ENCODE data around the gene TRIM9.
A peak's percentile ranks its signal among the peaks of the same experiment; 100 is the strongest.

TRIM9 gene

DNA sequence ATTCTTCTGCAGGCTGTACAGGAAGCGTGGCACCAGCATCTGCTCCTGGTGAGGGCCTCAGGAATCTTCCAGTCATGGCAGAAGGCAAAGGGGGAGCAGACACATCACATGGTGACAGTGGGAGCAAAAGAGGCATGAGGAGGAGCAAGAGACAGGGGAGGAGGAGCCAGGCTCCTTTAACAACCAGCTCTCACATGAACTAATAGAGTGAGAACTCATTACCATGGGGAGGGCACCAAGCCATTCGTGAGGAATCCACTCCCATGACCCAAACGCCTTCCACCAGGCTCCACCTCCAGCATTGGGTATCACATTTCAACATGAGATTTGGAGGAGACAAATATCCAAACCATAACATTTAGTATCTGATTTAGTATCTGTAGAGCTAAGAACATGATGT is 14.7 kb upstream of the TRIM9 start:
- DNase-seq = no peak
- Mint-ChIP-seq H3K9me3 (no peaks in the 10 kb centered on the region), H3K4me3 (no peak overlapping the region), H3K4me1 (ENCODE audit: low read depth in 2 of 2) (no peaks in the 10 kb centered on the region), H3K27me3 (peaks cover 27 to 47% of the 10 kb centered on the region in 2 donors), H3K27ac (no peak overlapping the region), H3K36me3 (ENCODE audit: insufficient read depth) (no peaks in the 10 kb centered on the region)
- no peak for ATAC-seq (replicated peaks)

- H3K36me3 Mint-ChIP-seq (ENCODE audit: insufficient read depth) = no peaks in the 10 kb centered on the region
- H3K27me3 Mint-ChIP-seq = peaks cover 27 to 55% of the 10 kb centered on the region in 2 donors
- H3K4me3 Mint-ChIP-seq = no peak overlapping the region
- no peak overlapping the region for H3K27ac Mint-ChIP-seq
- no peaks in the 10 kb centered on the region for H3K4me1 Mint-ChIP-seq (ENCODE audit: low read depth in 2 of 2)
- no peak for DNase-seq
- no peak for ATAC-seq (replicated peaks)
- H3K9me3 Mint-ChIP-seq = no peaks in the 10 kb centered on the region
These were observed 12.9 kb upstream of the TRIM9 start for GRCh38 chr14:51107801-51108200.

DNA sequence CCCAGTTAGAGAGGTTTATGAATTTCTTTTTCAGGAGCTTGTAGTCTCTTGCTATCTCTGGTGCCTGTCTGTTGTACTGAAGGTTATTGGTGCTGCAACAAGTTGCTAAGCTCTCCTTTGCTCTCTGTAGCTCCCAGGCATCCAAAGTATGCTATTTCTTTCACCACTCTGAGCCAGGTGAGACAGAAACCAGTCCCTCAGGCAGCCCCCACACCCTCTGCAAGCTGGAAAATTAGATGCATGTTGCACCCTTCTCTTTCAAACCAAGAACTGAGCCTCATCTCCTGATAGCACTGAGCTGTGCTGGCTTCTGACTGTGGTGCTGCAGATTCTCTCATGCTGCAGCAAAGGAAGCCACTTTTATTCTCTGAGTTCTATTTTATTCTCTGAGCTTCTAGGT is 9.6 kb upstream of the TRIM9 start:
- Mint-ChIP-seq H3K4me1 (ENCODE audit: low read depth in 2 of 2) (no peaks in the 10 kb centered on the region), H3K27me3 (peaks cover 27 to 48% of the 10 kb centered on the region in 2 donors), H3K27ac (no peak overlapping the region), H3K9me3 (no peaks in the 10 kb centered on the region), H3K4me3 (no peak overlapping the region), H3K36me3 (ENCODE audit: insufficient read depth) (no peaks in the 10 kb centered on the region)
- ATAC-seq (replicated peaks) (no peak), DNase-seq (no peak)

DNA sequence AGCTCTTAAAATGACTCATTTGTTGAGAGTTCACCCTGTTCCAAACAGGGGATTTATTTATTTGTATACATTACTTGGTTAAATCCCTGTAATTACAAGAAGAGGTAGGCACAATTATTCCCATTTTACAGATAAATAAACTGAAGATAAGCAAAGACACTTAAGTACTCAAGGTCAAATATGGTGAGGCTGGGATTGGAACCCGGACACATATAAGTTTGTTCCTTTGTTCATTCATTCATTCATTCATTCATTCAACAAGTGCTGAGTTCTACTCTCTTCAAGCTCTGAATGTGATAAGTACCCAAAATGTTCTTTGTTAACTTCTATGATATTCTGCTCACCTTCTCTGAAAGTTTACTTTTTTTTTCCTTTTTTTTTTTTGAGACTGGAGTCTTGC is 2.4 kb upstream of the TRIM9 start:
- Mint-ChIP-seq H3K36me3 (ENCODE audit: insufficient read depth) (peaks cover 8% of the 10 kb centered on the region), H3K4me3 (no peak overlapping the region), H3K9me3 (no peaks in the 10 kb centered on the region), H3K4me1 (ENCODE audit: low read depth in 2 of 2) (peaks cover 13 to 14% of the 10 kb centered on the region in 2 donors), H3K27ac (no peak overlapping the region), H3K27me3 (peaks cover 28 to 61% of the 10 kb centered on the region in 2 donors)
- no peak for DNase-seq
- no peak for ATAC-seq (replicated peaks)

GRCh38 chr14:51096870-51097269 is 2.0 kb upstream of the TRIM9 start:
- H3K4me1 Mint-ChIP-seq (ENCODE audit: low read depth in 2 of 2) = peaks cover 13 to 14% of the 10 kb centered on the region in 2 donors
- H3K27me3 Mint-ChIP-seq = peaks cover 28 to 61% of the 10 kb centered on the region in 2 donors
- H3K36me3 Mint-ChIP-seq (ENCODE audit: insufficient read depth) = peaks cover 8% of the 10 kb centered on the region
- ATAC-seq (replicated peaks) = no peak
- DNase-seq = no peak
- no peak overlapping the region for H3K4me3 Mint-ChIP-seq
- H3K27ac Mint-ChIP-seq = no peak overlapping the region
- no peaks in the 10 kb centered on the region for H3K9me3 Mint-ChIP-seq

- H3K27me3 Mint-ChIP-seq = peaks cover 26 to 55% of the 10 kb centered on the region in 2 donors
- H3K27ac Mint-ChIP-seq = no peak overlapping the region
- H3K36me3 Mint-ChIP-seq (ENCODE audit: insufficient read depth) = peaks cover 8% of the 10 kb centered on the region
- DNase-seq (no peak), ATAC-seq (replicated peaks) (no peak)
- peaks cover 13 to 14% of the 10 kb centered on the region in 2 donors for H3K4me1 Mint-ChIP-seq (ENCODE audit: low read depth in 2 of 2)
- H3K4me3 Mint-ChIP-seq = peak overlapping the region; percentile 89
- no peaks in the 10 kb centered on the region for H3K9me3 Mint-ChIP-seq
These were observed 1.2 kb upstream of the TRIM9 start for GRCh38 chr14:51095854-51096823.

GRCh38 chr14:51094282-51094821 is 553 bp downstream of the TRIM9 start:
- Mint-ChIP-seq H3K27ac (no peak overlapping the region), H3K36me3 (ENCODE audit: insufficient read depth) (peaks cover 8% of the 10 kb centered on the region), H3K4me3 (peak overlapping the region; percentile 89), H3K4me1 (ENCODE audit: low read depth in 2 of 2) (peaks cover 13 to 14% of the 10 kb centered on the region in 2 donors), H3K9me3 (no peaks in the 10 kb centered on the region), H3K27me3 (peaks cover 14 to 44% of the 10 kb centered on the region in 2 donors)
- ATAC-seq (replicated peaks) (no peak), DNase-seq (peak in 2 of 3 experiments; percentile 5 to 20)

DNA sequence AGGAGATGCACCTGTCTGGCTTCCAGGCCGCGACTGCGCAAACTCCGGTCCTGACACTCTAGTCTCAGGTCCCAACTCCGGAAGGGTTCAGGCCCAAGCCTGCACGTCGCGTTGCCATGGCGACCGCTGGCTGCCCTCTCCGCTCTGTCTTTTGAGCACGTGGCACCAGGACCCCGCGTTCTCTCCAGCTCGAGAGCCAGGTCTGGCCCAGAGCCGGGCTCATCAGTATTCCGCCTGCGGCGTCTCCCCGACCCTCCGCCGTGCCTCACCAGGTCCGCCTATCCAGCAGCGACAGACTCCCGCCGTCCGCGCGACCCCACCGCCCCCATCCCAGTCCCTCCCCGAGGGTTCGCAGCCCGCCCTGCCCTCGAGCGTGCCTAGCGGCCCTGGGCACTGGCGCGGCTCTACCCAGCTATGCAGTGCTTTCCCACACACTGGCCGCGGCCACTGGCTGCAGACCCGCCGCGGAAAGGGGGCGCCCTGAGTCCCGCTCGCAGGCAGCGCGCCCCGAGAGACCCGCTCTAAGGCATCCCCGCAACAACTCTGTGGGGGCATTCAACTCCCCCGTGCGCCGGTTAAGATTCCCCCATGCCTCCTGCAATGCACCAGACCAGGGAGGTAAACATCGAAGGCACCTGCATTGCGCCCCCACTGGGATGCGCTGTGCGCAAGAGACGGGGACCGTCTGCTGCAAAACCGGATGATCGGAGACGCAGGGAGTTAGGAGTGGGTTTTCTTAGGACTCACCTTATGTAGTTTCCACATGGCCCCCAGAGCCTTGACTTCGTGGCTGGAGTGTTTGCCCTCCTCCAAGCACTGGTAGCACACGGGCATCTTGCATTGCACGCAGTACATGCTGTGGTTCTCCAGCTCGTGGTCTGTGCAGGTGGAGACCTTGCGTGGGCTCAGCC is 1.3 kb downstream of the TRIM9 start:
- peak; percentile 5 to 38 (median 7) for DNase-seq
- H3K4me1 Mint-ChIP-seq (ENCODE audit: low read depth in 2 of 2) = peaks cover 13 to 14% of the 10 kb centered on the region in 2 donors
- peak; percentile 21 for ATAC-seq (replicated peaks)

DNA sequence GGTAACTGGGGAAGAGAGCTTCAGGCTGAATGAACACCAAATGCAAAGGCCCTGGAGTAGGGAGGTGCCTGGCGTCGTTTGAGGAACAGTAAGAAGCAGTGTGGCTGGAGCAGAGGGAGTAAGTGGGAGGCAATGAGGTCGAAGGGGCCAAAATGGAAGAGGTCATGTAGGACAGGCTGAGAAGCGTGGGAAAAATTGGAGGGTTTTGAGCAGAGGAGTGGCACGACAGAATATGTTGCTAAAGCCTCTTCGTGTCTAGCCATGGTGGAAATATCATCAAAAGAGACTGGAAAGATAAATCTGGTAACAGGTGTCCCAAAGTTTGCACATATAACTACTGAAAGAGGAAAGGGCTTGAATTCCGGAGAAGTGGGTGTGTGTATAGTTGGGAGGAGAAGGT is 1.9 kb downstream of the TRIM9 start:
- DNase-seq (no peak), ATAC-seq (replicated peaks) (no peak)
- Mint-ChIP-seq H3K4me3 (peak overlapping the region; percentile 3 to 48), H3K36me3 (ENCODE audit: insufficient read depth) (peaks cover 8% of the 10 kb centered on the region), H3K9me3 (no peaks in the 10 kb centered on the region), H3K4me1 (ENCODE audit: low read depth in 2 of 2) (peaks cover 13 to 14% of the 10 kb centered on the region in 2 donors), H3K27me3 (peaks cover 7 to 37% of the 10 kb centered on the region in 2 donors), H3K27ac (no peak overlapping the region)

More for the DNA sequence above, 1.3 kb downstream of the TRIM9 start:
- peak overlapping the region; percentile 89 for H3K4me3 Mint-ChIP-seq
- H3K36me3 Mint-ChIP-seq (ENCODE audit: insufficient read depth) = peaks cover 8% of the 10 kb centered on the region
- H3K27ac Mint-ChIP-seq = no peak overlapping the region
- H3K9me3 Mint-ChIP-seq = no peaks in the 10 kb centered on the region
- peaks cover 7 to 37% of the 10 kb centered on the region in 2 donors for H3K27me3 Mint-ChIP-seq

GRCh38 chr14:51089278-51089677 is 5.6 kb downstream of the TRIM9 start:
- no peaks in the 10 kb centered on the region for H3K9me3 Mint-ChIP-seq
- H3K27ac Mint-ChIP-seq = no peak overlapping the region
- no peaks in the 10 kb centered on the region for H3K36me3 Mint-ChIP-seq (ENCODE audit: insufficient read depth)
- peaks cover 14 to 30% of the 10 kb centered on the region in 2 donors for H3K27me3 Mint-ChIP-seq
- ATAC-seq (replicated peaks) (no peak), DNase-seq (no peak)
- H3K4me1 Mint-ChIP-seq (ENCODE audit: low read depth in 2 of 2) = peaks cover 0 to 4% of the 10 kb centered on the region in 2 donors
- H3K4me3 Mint-ChIP-seq = no peak overlapping the region

GRCh38 chr14:51087031-51087441 is 7.9 kb downstream of the TRIM9 start:
- Mint-ChIP-seq H3K36me3 (ENCODE audit: insufficient read depth) (no peaks in the 10 kb centered on the region), H3K27me3 (peaks cover 7 to 14% of the 10 kb centered on the region in 2 donors), H3K27ac (no peak overlapping the region), H3K9me3 (no peaks in the 10 kb centered on the region), H3K4me1 (ENCODE audit: low read depth in 2 of 2) (no peaks in the 10 kb centered on the region), H3K4me3 (no peak overlapping the region)
- ATAC-seq (replicated peaks) (no peak), DNase-seq (no peak)

DNA sequence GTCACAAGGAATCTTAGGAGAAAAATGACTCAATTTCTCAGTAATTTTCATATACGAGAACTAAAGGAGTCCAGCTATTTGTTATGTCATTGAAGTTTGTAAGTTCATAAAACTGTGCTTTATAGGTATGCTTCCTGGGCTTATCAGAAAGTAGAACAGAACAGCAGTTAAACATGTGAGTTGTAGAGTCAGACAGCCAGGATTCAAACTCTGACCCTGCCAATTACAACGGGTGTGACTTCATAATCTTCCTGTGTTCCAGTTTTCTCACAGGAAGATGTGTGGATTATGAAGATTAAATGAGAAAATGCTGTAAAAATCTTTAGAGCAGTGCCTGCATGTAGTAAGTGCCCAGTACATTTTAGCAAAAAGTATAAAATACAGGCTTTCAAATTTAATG is 8.9 kb downstream of the TRIM9 start:
- H3K4me1 Mint-ChIP-seq (ENCODE audit: low read depth in 2 of 2) = no peaks in the 10 kb centered on the region
- no peak overlapping the region for H3K4me3 Mint-ChIP-seq
- no peaks in the 10 kb centered on the region for H3K36me3 Mint-ChIP-seq (ENCODE audit: insufficient read depth)
- DNase-seq = no peak
- no peaks in the 10 kb centered on the region for H3K9me3 Mint-ChIP-seq
- peaks cover 7 to 24% of the 10 kb centered on the region in 2 donors for H3K27me3 Mint-ChIP-seq
- ATAC-seq (replicated peaks) = no peak
- no peak overlapping the region for H3K27ac Mint-ChIP-seq

DNA sequence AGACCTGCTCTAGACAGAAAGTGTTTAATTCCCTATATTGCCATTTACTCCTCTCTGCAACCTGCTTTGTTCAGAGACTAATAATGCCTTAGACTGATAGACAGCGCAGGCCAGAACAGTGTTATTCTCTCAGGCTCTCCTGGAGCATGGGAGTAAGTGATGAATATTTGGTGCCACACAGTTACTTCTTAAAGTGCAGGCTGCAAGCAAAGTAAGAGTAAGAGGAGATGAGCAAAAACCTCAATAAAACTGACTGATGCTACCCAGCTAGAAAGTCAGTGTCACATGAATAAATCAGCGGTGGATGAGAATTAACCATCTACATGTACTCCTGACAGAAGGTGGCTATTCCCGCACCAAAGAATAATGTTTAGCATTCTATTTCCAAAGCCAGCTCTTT is 9.9 kb downstream of the TRIM9 start:
- ATAC-seq (replicated peaks) (no peak), DNase-seq (no peak)
- no peak overlapping the region for H3K4me3 Mint-ChIP-seq
- H3K4me1 Mint-ChIP-seq (ENCODE audit: low read depth in 2 of 2) = no peaks in the 10 kb centered on the region
- H3K27ac Mint-ChIP-seq = no peak overlapping the region
- H3K9me3 Mint-ChIP-seq = no peaks in the 10 kb centered on the region
- H3K27me3 Mint-ChIP-seq = peaks cover 7 to 26% of the 10 kb centered on the region in 2 donors
- H3K36me3 Mint-ChIP-seq (ENCODE audit: insufficient read depth) = no peaks in the 10 kb centered on the region

Measured in effector memory CD8-positive, alpha-beta T cell (primary cell).